Esophagus muscularis mucosa (tissue), 4 donors: ENCODE measurements around the gene KLHL29. TPM values are rescaled to one million over a fixed set of nuclear protein-coding genes. Genes with fewer than 3 reads are reported as not detected.

Source experiments
- DNase-seq: peaks from one replicate; pipeline ENCODE4 v3.0.0-alpha.2; 2017; ENCODE audit errors: extremely low spot score
- H3K27ac ChIP-seq, 4 donors: fragments of 200-600 bp; sonication (generic); replicated peaks in 1 of 4; 1 replicate in 3 of 4; 2 replicates in 1 of 4; pipeline ENCODE4 v1.5.1; 2016 to 2019; ENCODE audit warnings: mild to moderate bottlenecking in 1 of 4
- H3K27me3 ChIP-seq, 4 donors: fragments of 200-600 bp; sonication (generic); one replicate each; pipeline versions ENCODE4 v1.5.1 to v1.6.0; 2016 to 2019
- H3K36me3 ChIP-seq, 4 donors: fragments of 200-600 bp; sonication (generic); one replicate each; pipeline ENCODE4 v1.5.1; 2016 to 2019
- H3K4me1 ChIP-seq, 4 donors: fragments of 200-600 bp; sonication (generic); one replicate each; pipeline ENCODE4 v1.5.1; 2016 to 2019
- H3K4me3 ChIP-seq, 4 donors: fragments of 200-600 bp; sonication (generic); 1 replicate in 2 of 4; 2 replicates in 2 of 4; pipeline ENCODE4 v1.5.1; 2016 to 2019; ENCODE audit warnings: mild to moderate bottlenecking in 4 of 4, moderate library complexity in 1 of 4
- H3K9me3 ChIP-seq, 4 donors: fragments of 200-600 bp; sonication (generic); 1 replicate in 3 of 4; 2 replicates in 1 of 4; pipeline ENCODE4 v1.5.1; 2016 to 2019
- CTCF ChIP-seq, 3 experiments: fragments of 200-600 bp in 2 of 3; fragments of 450-650 bp in 1 of 3; sonication (generic) in 2 of 3; IDR thresholded peaks; one replicate each; pipeline ENCODE4 v1.5.1; 2017 to 2019; ENCODE audit warnings: antibody characterized with exemption in 3 of 3, mild to moderate bottlenecking in 2 of 3, moderate library complexity in 1 of 3
- EP300 ChIP-seq: sonication (generic); formaldehyde crosslinking; IDR thresholded peaks from one replicate; pipeline ENCODE4 v1.6.1; 2017; ENCODE audit warnings: antibody characterized with exemption
- POLR2A ChIP-seq: fragments of 450-650 bp; IDR thresholded peaks from one replicate; pipeline ENCODE4 v1.6.1; 2017; ENCODE audit warnings: antibody characterized with exemption, moderate library complexity, mild to moderate bottlenecking, low read depth
- POLR2AphosphoS5 ChIP-seq, 2 donors: sonication (generic); formaldehyde crosslinking; IDR thresholded peaks; one replicate each; pipeline ENCODE4 v1.6.1; 2017; ENCODE audit warnings: antibody characterized with exemption in 2 of 2
- WGBS: methylation state at CpG from one replicate; pipeline ENCODE4 v1.1.5; 2018; 5-methylcytosine and 5-hydroxymethylcytosine counted together
- intact Hi-C: fragments of 100-400 bp; cut with DNase I; formaldehyde crosslinking; loops from one replicate; pipeline ENCODE4 v1.15.1; 2023
- total RNA-seq, 4 donors: library from RNA; depleted of rRNA; stranded (reverse); fragments of >200 nt; gene quantifications; one replicate each; pipeline versions ENCODE4 v1.1.0 to v1.2.1, GENCODE V29; 2016

KLHL29 gene
- total RNA-seq, 4 donors from 2014 or later: 22.0 to 26.1 (median 23.4) TPM

- intact Hi-C loops: no loop called here
- peaks cover 13 to 69% (median 60%) of the 10 kb centered on the region in 4 donors for H3K4me1 ChIP-seq
- 69% methylated on average over 13 of the region's 13 CpGs for WGBS
- no peak overlapping the region for H3K4me3 ChIP-seq
- TF ChIP-seq CTCF (IDR thresholded peaks at IDR 0.05) (no peak), POLR2AphosphoS5 (IDR thresholded peaks at IDR 0.05) (peak in 1 of 2 donors; percentile 13), EP300 (no peak), POLR2A (no peak)
- H3K9me3 ChIP-seq: no peaks in the 10 kb centered on the region
- DNase-seq: no peak
- no peaks in the 10 kb centered on the region for H3K36me3 ChIP-seq
- no peaks in the 10 kb centered on the region for H3K27me3 ChIP-seq
- H3K27ac ChIP-seq: peak overlapping the region; percentile 77 to 99 (median 82)
These were observed 200.5 kb downstream of the KLHL29 start for GRCh38 chr2:23585273-23586170.

- no peaks in the 10 kb centered on the region for H3K27me3 ChIP-seq
- H3K36me3 ChIP-seq: no peaks in the 10 kb centered on the region
- no peak for DNase-seq
- no peaks in the 10 kb centered on the region for H3K9me3 ChIP-seq
- H3K4me1 ChIP-seq: peaks cover 25 to 82% (median 73%) of the 10 kb centered on the region in 4 donors
- intact Hi-C loops: no loop called here
- peak overlapping the region; percentile 77 to 99 (median 82) for H3K27ac ChIP-seq
- no peak for TF ChIP-seq POLR2A
- TF ChIP-seq CTCF (IDR thresholded peaks at IDR 0.05): no peak
- TF ChIP-seq POLR2AphosphoS5 (IDR thresholded peaks at IDR 0.05): no peak
- no peak for TF ChIP-seq EP300
- H3K4me3 ChIP-seq: no peak overlapping the region
- WGBS: 92% methylated on average over 15 of the region's 15 CpGs
These were observed 201.8 kb downstream of the KLHL29 start for GRCh38 chr2:23586741-23587306.

GRCh38 chr2:23587341-23587880 lies 202.4 kb downstream of the KLHL29 start:
- WGBS: 88% methylated on average over 13 of the region's 13 CpGs
- peak overlapping the region; percentile 87 to 99 (median 91) for H3K27ac ChIP-seq

GRCh38 chr2:23588106-23588505 lies 203.1 kb downstream of the KLHL29 start:
- Histone ChIP-seq H3K4me3 (no peak overlapping the region), H3K27ac (peak overlapping the region; percentile 87 to 99 (median 91)), H3K9me3 (no peaks in the 10 kb centered on the region), H3K36me3 (no peaks in the 10 kb centered on the region), H3K27me3 (no peaks in the 10 kb centered on the region), H3K4me1 (peaks cover 25 to 95% (median 86%) of the 10 kb centered on the region in 4 donors)
- WGBS: 100% methylated on average over 1 of the region's 4 CpGs
- TF ChIP-seq POLR2AphosphoS5 (IDR thresholded peaks at IDR 0.05) (no peak), EP300 (no peak), POLR2A (no peak), CTCF (IDR thresholded peaks at IDR 0.05) (no peak)
- intact Hi-C loops: no loop called here
- DNase-seq: no peak

More at GRCh38 chr2:23587341-23587880, 202.4 kb downstream of the KLHL29 start:
- DNase-seq: no peak
- no peaks in the 10 kb centered on the region for H3K27me3 ChIP-seq
- TF ChIP-seq CTCF (IDR thresholded peaks at IDR 0.05) (no peak), EP300 (no peak), POLR2AphosphoS5 (IDR thresholded peaks at IDR 0.05) (no peak), POLR2A (no peak)
- peaks cover 25 to 88% (median 79%) of the 10 kb centered on the region in 4 donors for H3K4me1 ChIP-seq
- intact Hi-C loops: no loop called here
- H3K9me3 ChIP-seq: no peaks in the 10 kb centered on the region
- H3K36me3 ChIP-seq: no peaks in the 10 kb centered on the region
- H3K4me3 ChIP-seq: no peak overlapping the region
